Glomerular visceral epithelial cell (primary cell): Measurements from ENCODE around the gene THAP11.
"Not testable (repeated sequence)": the region's sequence is repeated elsewhere in the genome, so short reads cannot be mapped to it uniquely, and the experiment has no call there.

Experiments
- DNase-seq: peaks from one replicate; pipeline ENCODE4 v3.0.0-alpha.2; 2016; ENCODE audit errors: extremely low spot score

The THAP11 gene

GRCh38 chr16:67862623-67863583 lies 20.8 kb downstream of the THAP11 start:
- no peak for DNase-seq

DNA sequence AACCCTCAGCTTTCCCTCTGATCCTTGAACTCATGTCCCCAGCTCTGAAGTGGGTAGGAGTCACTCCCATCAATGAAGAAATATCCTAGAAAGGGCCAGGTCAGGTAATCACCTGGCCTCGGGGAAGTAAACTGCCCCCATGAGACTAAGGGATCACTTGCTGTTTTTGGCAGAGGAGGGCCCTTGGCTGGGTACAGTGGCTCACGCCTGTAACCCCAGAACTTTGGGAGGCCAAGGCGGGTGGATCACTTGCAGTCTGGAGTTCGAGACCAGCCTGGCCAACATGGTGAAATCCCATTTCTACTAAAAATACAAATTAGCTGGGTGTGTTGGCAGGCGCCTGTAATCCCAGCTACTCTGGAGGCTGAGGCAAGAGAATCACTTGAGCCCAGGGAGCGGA lies 21.9 kb downstream of the THAP11 start:
- DNase-seq: not testable (repeated sequence)

DNA sequence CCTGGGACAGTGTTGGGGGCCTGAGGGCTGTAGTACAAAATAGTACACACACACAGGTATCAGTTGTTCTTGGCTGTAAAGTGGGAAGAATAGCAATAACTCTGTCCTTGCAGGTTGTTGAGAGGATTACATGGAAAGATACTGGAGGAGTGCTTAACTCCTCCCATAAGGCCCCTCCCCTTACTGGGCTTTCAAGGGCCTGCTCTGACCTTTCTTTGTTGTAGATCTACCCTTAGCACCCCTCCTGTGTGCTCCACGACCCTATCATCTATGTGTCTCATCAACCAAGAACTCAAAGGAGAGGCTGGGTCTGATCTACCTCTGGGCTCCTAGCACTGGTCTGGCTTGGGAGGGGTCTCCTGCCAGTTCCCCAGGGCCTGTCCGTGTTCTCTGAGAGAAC lies 22.5 kb downstream of the THAP11 start:
- no peak for DNase-seq

- DNase-seq: no peak
These were observed 23.2 kb downstream of the THAP11 start for GRCh38 chr16:67865318-67865717.

- DNase-seq: no peak
These were observed 26.2 kb downstream of the THAP11 start for GRCh38 chr16:67868290-67868689.

GRCh38 chr16:67869653-67870052 lies 27.5 kb downstream of the THAP11 start:
- DNase-seq: no peak

DNA sequence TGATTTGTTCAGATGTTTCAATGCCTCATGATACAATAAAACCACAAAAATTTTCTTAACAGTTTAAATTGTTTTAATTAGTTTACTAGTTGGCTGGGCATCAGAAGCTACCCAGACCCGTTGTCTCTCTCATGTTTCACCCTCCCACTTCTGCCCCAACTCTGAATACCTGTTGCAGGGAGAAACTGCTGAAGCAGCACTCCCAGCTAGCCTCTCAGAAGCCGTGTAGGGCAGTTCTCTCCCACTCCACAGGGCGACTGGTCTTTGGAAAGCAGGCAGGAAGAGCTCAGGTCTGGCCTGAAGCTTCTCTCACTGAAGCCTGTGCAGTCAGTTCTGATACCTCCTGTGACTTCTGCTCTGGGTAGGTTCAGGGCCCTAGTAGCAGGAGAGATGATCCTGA lies 29.1 kb downstream of the THAP11 start:
- DNase-seq: no peak

DNA sequence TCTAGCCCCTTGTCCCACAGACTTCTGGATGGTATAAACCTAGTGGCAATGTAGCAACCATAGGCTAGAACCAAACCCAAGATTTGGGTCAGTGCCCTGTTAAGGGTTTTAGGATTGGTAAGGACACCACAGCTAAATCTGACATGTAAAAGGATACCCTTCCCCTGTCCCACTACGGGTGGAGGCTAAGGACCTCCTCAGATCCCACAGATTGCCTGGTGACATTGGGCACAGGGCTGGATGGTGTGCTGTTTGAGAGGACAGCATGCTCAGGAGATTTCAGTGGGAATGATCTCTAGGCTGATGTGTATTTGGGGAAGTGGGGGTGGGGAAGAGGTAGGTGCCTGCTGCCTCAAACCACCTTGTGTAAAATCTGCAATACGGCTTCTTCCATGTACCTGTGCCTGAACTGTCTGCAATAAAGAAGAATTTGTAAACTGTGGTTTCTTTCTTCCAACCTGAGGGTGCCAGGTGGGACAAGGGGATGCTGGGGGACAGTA lies 30.1 kb downstream of the THAP11 start:
- no peak for DNase-seq

DNA sequence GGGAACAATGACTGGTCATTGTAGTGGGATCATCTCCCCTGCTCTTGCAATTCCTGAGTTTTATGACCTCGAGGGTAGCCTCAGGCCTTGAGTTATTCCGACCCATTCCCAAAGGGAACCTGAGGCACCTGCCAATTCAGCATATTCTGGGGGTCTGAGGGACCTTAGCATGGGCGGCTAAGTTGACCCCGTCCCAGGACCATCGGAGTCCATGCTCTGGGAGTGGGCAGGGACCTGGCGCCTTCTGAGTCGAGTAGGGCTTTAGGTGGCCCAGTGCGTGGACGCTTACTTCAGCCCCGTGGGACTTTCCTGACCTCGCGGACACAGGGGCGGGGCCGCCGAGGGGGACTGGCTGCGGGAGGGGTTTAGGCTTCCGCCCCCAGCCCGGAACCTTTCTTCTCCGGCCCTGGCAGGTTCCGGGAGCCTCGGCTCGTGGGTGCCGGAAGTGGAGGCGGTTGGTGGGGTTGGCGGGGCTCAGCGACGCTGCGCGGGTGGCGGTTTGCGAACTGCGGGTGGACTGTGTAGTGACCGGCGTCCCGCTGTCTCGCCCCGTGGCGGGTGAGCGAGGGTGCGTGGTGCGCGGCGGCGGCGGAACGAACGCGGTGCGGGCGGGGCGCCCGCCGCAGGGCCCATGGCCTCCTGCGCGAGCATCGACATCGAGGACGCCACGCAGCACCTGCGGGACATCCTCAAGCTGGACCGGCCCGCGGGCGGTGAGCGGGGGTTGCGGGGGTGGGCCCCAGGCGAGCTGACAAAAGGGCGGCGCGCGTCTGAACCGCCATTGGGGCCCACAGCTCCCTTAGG lies 30.7 kb downstream of the THAP11 start, which contains the start of gene EDC4:
TSS of gene EDC4 (plus strand) at position 422 of the 804 bp plus-strand sequence. CDS start at position 632, 210 bp downstream.
- DNase-seq: peak; percentile 81

- no peak for DNase-seq
These were observed 31.6 kb downstream of the THAP11 start for GRCh38 chr16:67873435-67874370.

DNA sequence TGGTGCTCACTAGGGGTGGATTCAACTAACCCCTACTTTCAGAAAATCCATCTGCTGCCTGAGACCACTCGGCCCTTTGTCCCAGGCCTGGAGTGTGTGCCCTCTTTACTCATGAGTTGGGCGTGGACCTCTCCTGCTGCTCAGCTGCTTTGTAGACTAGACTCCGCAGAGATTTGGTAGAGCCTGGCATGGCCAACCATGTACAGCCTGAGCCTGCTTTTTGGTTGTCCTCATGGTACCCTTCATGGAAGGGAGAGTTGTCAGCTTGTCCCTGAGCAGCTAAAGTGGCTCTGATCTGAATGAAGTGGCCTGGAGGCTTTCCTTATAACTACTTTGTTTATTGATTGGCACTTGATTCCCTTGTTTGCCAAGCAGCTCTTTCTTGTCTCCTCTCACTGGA lies 32.3 kb downstream of the THAP11 start:
- no peak for DNase-seq

GRCh38 chr16:67877064-67877463 lies 34.9 kb downstream of the THAP11 start:
- no peak for DNase-seq

- DNase-seq: no peak
These were observed 36.1 kb downstream of the THAP11 start for GRCh38 chr16:67878232-67878631.

GRCh38 chr16:67878846-67879245 lies 36.7 kb downstream of the THAP11 start:
- no peak for DNase-seq

- no peak for DNase-seq
These were observed 37.3 kb downstream of the THAP11 start for GRCh38 chr16:67879462-67879861.

DNA sequence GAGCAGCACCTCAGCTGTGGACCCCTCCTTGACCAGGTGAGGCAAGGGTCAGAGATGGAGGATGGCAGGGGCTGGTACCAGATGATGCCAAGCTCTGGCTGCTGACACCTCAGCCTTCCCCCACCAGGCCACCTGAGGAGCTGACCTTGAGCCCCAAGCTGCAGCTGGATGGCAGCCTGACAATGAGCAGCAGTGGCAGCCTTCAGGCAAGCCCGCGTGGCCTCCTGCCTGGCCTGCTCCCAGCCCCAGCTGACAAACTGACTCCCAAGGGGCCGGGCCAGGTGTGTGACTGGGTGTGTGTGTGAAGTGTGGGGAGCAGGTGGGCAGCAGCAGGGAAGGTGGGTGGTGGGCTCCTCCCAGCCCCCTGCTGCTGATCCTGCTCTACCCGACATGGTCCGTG lies 37.8 kb downstream of the THAP11 start:
- no peak for DNase-seq

DNA sequence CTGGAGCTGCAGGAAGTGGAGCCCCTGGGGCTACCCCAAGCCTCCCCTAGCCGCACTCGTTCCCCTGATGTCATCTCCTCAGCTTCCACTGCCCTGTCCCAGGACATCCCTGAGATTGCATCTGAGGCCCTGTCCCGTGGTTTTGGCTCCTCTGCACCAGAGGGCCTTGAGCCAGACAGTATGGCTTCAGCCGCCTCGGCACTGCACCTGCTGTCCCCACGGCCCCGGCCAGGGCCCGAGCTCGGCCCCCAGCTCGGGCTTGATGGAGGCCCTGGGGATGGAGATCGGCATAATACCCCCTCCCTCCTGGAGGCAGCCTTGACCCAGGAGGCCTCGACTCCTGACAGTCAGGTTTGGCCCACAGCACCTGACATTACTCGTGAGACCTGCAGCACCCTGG lies 38.5 kb downstream of the THAP11 start:
- no peak for DNase-seq

DNA sequence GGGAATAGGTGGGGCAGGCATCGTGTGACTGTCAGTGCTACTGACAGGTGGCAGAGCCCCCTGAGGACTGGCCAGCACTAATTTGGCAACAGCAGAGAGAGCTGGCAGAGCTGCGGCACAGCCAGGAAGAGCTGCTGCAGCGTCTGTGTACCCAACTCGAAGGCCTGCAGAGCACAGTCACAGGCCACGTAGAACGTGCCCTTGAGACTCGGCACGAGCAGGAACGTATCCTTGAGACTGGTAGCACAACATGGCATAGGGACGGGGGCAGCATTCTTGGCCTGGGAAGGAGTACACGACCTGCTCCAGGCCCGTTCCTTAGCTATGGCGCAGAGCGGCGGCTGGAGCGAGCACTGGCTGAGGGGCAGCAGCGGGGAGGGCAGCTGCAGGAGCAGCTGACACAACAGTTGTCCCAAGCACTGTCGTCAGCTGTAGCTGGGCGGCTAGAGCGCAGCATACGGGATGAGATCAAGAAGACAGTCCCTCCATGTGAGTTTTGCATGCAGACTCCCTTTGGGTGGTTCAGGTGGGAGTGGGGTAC lies 39.6 kb downstream of the THAP11 start:
- no peak for DNase-seq

DNA sequence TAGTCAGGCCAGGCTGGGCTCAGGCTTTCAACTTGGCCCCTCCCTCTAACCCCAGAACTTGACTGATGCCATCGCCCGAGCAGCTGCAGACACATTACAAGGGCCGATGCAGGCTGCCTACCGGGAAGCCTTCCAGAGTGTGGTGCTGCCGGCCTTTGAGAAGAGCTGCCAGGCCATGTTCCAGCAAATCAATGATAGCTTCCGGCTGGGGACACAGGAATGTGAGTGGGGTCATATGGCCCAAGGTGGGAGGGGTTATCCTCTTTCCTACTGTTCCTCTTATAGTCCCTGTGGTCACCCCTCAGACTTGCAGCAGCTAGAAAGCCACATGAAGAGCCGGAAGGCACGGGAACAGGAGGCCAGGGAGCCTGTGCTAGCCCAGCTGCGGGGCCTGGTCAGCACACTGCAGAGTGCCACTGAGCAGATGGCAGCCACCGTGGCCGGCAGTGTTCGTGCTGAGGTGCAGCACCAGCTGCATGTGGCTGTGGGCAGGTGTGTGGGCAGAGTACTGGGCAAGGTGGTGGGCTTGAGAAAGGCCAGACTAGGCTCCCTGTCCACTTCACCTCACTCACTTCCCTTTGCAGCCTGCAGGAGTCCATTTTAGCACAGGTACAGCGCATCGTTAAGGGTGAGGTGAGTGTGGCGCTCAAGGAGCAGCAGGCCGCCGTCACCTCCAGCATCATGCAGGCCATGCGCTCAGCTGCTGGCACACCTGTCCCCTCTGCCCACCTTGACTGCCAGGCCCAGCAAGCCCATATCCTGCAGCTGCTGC lies 40.4 kb downstream of the THAP11 start:
- DNase-seq: no peak

- no peak for DNase-seq
These were observed 41.2 kb downstream of the THAP11 start for GRCh38 chr16:67883146-67883871.
